Coronary artery (tissue), 2 donors: ENCODE results near the gene RNF167.
"Not testable (repeated sequence)": the region's sequence is repeated elsewhere in the genome, so short reads cannot be mapped to it uniquely, and the experiment has no call there.

Source experiments
- DNase-seq: peaks from one replicate; pipeline ENCODE4 v3.0.0-alpha.2; 2017; ENCODE audit warnings: low spot score
- H3K27ac ChIP-seq, 2 donors: fragments of 200-600 bp; sonication (generic); one replicate each; pipeline ENCODE4 v1.5.1; 2016 to 2019
- H3K4me3 ChIP-seq: fragments of 200-600 bp; sonication (generic); 2 replicates; pipeline ENCODE4 v1.5.1; 2016; ENCODE audit warnings: mild to moderate bottlenecking, moderate library complexity
- CTCF ChIP-seq: fragments of 200-600 bp; sonication (generic); IDR thresholded peaks from one replicate; pipeline ENCODE4 v1.5.1; 2019; ENCODE audit warnings: antibody characterized with exemption

RNF167 gene

DNA sequence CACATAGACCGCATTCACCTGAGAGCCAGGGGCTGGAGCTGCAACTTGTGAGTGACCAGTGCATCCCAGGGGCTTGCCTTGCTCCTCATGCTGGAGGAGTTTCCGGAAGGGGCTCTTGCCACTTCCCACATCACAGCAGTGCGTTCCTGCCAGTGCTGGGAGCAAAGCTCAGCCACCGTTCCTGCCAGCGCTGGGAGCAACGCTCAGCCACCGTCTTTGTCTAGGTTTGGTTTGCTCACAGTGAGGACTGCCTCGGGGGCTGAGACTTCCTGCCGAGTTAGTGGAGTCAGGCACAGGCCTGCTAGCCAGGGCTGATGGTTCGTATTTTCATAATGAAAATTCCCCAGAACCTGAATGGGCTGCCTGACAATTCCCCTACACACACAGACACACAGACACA is 31.8 kb upstream of the RNF167 start:
- DNase-seq: no peak
- no peak for TF ChIP-seq CTCF
- Histone ChIP-seq H3K27ac (peak overlapping the region in 1 of 2 donors; percentile 58), H3K4me3 (no peak overlapping the region)

GRCh38 chr17:4908711-4909496 is 31.2 kb upstream of the RNF167 start:
- peak; percentile 92 for DNase-seq
- Histone ChIP-seq H3K27ac (peak overlapping the region in 1 of 2 donors; percentile 58), H3K4me3 (peak overlapping the region; percentile 21)
- TF ChIP-seq CTCF: peak; percentile 58

DNA sequence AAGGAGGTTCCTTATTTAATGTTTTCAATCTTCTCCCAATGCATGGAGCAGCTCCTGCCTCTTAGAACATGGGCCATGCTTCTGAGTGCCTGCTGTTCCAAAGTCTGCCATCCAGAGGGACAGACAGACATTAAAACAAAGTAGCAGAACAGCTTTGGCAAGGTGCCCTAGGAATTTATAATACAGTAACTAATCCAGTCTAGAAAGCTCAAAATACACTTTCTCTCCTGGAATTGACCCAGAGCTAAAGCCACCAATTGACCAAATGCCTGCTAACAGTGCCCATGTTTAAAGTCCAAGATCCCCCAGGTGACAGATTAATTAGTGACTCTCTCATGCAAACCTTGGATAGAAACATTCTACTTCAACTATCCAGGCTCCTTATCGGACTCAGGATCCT is 26.1 kb upstream of the RNF167 start:
- no peak for DNase-seq
- TF ChIP-seq CTCF: no peak
- Histone ChIP-seq H3K27ac (no peak overlapping the region), H3K4me3 (no peak overlapping the region)

DNA sequence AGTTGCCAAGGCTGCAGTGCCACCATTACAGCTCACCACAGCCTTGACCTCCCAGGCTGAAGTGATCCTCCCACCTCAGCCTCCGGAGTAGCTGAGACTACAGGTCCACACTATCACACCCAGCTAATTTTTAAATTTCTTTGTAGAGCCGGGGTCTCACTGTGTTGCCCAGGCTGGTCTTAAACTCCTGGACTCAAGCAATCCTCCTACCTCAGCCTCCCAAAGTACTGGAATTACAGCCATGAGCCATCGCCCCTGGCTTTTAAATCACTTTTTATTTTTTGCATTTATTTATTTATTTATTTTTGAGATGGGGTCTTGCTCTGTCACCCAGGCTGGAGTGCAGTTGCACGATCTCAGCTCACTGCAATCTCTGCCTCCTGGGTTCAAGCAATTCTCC is 25.5 kb upstream of the RNF167 start:
- not testable (repeated sequence) for H3K4me3 ChIP-seq, DNase-seq, H3K27ac ChIP-seq

- H3K4me3 ChIP-seq: no peak overlapping the region
- TF ChIP-seq CTCF: no peak
- DNase-seq: no peak
- H3K27ac ChIP-seq: no peak overlapping the region
Observed at GRCh38 chr17:4919511-4920047, 20.5 kb upstream of the RNF167 start.

DNA sequence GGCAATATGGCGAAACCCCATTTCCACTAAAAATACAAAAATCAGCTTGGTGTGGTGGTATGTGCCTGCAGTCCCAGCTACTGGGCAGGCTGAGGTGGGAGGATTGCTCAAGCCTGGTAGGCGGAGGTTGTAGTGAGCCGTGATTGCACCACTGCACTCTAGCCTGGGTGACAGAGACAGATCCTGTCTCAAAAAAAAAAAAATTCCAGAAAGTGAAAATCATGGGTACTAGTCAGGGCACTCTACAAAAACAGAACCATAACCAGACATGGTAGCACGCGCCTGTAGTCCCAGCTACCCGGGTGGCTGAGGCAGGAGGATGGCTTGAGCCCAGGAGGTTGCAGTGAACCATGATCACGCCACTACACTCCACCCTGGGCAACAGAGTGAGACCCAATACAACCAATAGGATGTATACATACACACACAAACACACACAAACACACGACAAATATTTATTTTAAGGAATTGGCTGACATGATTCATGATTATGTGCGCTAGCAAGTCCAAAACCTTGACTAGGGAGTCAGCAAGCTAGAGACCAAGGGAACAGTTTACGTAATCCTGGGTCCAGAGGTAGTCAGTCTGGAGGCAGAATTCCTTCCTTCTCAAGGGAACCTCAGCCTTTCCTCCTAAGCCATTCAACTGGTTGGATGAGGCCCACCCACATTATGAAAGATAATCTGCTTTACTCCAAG is 19.6 kb upstream of the RNF167 start:
- DNase-seq: no peak
- Histone ChIP-seq H3K27ac (no peak overlapping the region), H3K4me3 (no peak overlapping the region)
- TF ChIP-seq CTCF: no peak

GRCh38 chr17:4921320-4921719 is 18.7 kb upstream of the RNF167 start:
- no peak for TF ChIP-seq CTCF
- DNase-seq: no peak
- Histone ChIP-seq H3K4me3 (no peak overlapping the region), H3K27ac (no peak overlapping the region)

DNA sequence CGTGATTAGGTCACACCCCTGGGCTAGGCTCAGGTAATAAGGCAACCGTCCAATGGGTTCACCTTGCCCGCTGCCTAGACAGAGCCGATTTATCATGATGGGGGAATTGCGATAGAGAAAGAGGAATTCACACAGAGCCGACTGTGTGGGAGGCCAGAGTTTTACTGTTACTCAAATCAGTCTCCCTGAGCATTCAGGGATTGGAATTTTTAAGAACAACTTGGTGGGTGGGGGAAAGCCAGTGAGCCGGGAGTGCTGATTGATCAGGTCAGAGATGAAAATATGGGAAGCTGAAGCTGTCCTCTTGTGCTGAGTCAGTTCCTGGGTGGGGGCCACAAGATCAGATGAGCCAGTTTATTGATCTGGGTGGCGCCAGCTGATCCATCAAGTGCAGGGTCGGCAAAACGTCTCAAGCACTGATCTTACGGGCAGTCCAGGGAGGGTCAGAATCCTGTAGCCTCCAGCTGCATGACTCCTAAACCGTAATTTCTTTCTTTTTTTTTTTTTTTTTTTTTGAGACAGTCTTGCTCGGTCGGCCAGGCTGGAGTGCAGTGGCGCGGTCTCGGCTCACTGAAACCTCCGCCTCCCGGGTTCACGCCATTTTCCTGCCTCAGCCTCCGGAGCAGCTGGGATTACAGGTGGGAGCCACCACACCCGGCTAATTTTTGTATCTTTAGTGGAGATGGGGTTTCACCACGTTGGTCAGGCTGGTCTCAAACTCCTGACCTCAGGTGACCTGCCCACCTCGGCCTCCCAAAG is 13.3 kb upstream of the RNF167 start:
- not testable (repeated sequence) for H3K27ac ChIP-seq, H3K4me3 ChIP-seq, DNase-seq
